B cell (primary cell): Measurements from ENCODE around the gene NFAM1. TPM values are rescaled to one million over a fixed set of nuclear protein-coding genes. Genes with fewer than 3 reads are reported as not detected.

Experiments used
- ATAC-seq: fragments of 200-7000 bp; cut with Tn5 transposase; one replicate; pipeline ENCODE4 v1.10.0; 2021; ENCODE audit warnings: low read depth, mild to moderate bottlenecking, moderate number of reproducible peaks, moderate library complexity
- CTCF ChIA-PET: fragments of 350-600 bp; sonication (Branson Sonifier 250); formaldehyde crosslinking; loops from one replicate; lab custom pipeline; 2021; ENCODE audit warnings: antibody characterized with exemption, inconsistent platforms; lab: Charles Lee
- POLR2A ChIA-PET: fragments of 350-600 bp; sonication (Branson Sonifier 250); formaldehyde crosslinking; loops from one replicate; lab custom pipeline; 2021; ENCODE audit warnings: antibody characterized with exemption; lab: Charles Lee
- DNase-seq: peaks from one replicate; pipeline ENCODE4 v3.0.0; 2013
- H2AFZ ChIP-seq: 2 replicates; pipeline ENCODE4 v1.6.1; 2012; ENCODE audit warnings: mild to moderate bottlenecking, low read depth, low read length; ENCODE audit not compliant: insufficient read depth, poor library complexity, severe bottlenecking
- H3K27ac ChIP-seq, 2 donors: 1 replicate in 1 of 2; 2 replicates in 1 of 2; pipeline ENCODE4 v1.5.1; 2012 to 2013; ENCODE audit warnings: low read length in 2 of 2, mild to moderate bottlenecking in 2 of 2, moderate library complexity in 1 of 2
- H3K27me3 ChIP-seq, 4 experiments: fragments of 200-600 bp in 1 of 4; sonication (generic) in 1 of 4; replicated peaks in 1 of 4; 1 replicate in 2 of 4; 2 replicates in 2 of 4; pipeline versions ENCODE4 v1.6.1 to v1.7.0; 2013 to 2016; ENCODE audit warnings: low read length in 3 of 4, mild to moderate bottlenecking in 2 of 4, mixed read lengths in 1 of 4, moderate library complexity in 1 of 4; ENCODE audit not compliant: insufficient read depth in 4 of 4, control insufficient read depth in 3 of 4; ENCODE audit errors: control extremely low read depth in 1 of 4
- H3K36me3 ChIP-seq, 2 experiments: replicated peaks in 1 of 2; 1 replicate in 1 of 2; 2 replicates in 1 of 2; pipeline versions ENCODE4 v1.6.1 to v1.7.1; 2013; ENCODE audit warnings: low read length in 1 of 2; ENCODE audit not compliant: insufficient read depth in 2 of 2, control insufficient read depth in 1 of 2; ENCODE audit errors: control extremely low read depth in 1 of 2, extremely low read depth in 1 of 2
- H3K4me1 ChIP-seq, 2 donors: fragments of 200-600 bp in 1 of 2; sonication (generic) in 1 of 2; 1 replicate in 1 of 2; 2 replicates in 1 of 2; pipeline versions ENCODE4 v1.5.1 to v1.6.1; 2013 to 2017; ENCODE audit warnings: low read length in 2 of 2; ENCODE audit not compliant: control insufficient read depth in 2 of 2, insufficient read depth in 2 of 2
- H3K4me2 ChIP-seq: replicated peaks from 2 replicates; pipeline ENCODE3; 2012; ENCODE audit warnings: mild to moderate bottlenecking, low read depth, low read length; ENCODE audit not compliant: poor library complexity, severe bottlenecking
- H3K4me3 ChIP-seq, 5 experiments: fragments of 200-600 bp in 1 of 5; sonication (generic) in 1 of 5; 1 replicate in 3 of 5; 2 replicates in 2 of 5; pipeline versions ENCODE4 v1.5.1 to v1.7.0; 2011 to 2016; ENCODE audit warnings: low read length in 4 of 5, mild to moderate bottlenecking in 4 of 5, low read depth in 2 of 5, control low read depth in 1 of 5, moderate library complexity in 1 of 5; ENCODE audit not compliant: insufficient read depth in 1 of 5; ENCODE audit errors: control extremely low read depth in 1 of 5, extremely low read depth in 1 of 5
- H3K79me2 ChIP-seq: fragments of 200-600 bp; sonication (generic); one replicate; pipeline ENCODE4 v1.6.0; 2016; ENCODE audit warnings: low read length; ENCODE audit not compliant: control insufficient read depth, insufficient read depth
- H3K9ac ChIP-seq: fragments of 200-600 bp; sonication (generic); 2 replicates; pipeline ENCODE4 v1.6.1; 2017; ENCODE audit warnings: mild to moderate bottlenecking, low read length, moderate library complexity
- H3K9me3 ChIP-seq, 3 donors: one replicate each; pipeline versions ENCODE4 v1.6.1 to v1.7.1; 2013; ENCODE audit warnings: low read length in 2 of 3; ENCODE audit not compliant: control insufficient read depth in 2 of 3, insufficient read depth in 1 of 3; ENCODE audit errors: control extremely low read depth in 1 of 3
- H4K20me1 ChIP-seq: 2 replicates; pipeline ENCODE4 v1.6.0; 2012; ENCODE audit warnings: mild to moderate bottlenecking, low read length; ENCODE audit not compliant: insufficient read depth, control insufficient read depth, poor library complexity, severe bottlenecking
- H3K27ac Mint-ChIP-seq: one replicate; pipeline ENCODE4 v1.8.0; 2021; ENCODE audit warnings: mixed read lengths
- H3K27me3 Mint-ChIP-seq: one replicate; pipeline ENCODE4 v1.8.0; 2021; ENCODE audit warnings: mixed read lengths
- H3K4me1 Mint-ChIP-seq: one replicate; pipeline ENCODE4 v1.8.0; 2021; ENCODE audit warnings: mixed read lengths
- H3K4me3 Mint-ChIP-seq: one replicate; pipeline ENCODE4 v1.8.0; 2021; ENCODE audit warnings: mixed read lengths
- H3K9me3 Mint-ChIP-seq: one replicate; pipeline ENCODE4 v1.8.0; 2022; ENCODE audit warnings: mixed read lengths; ENCODE audit not compliant: insufficient read depth
- EZH2 ChIP-seq: IDR thresholded peaks from 2 replicates; pipeline ENCODE4 v1.6.1; 2012; ENCODE audit warnings: borderline replicate concordance, low read depth, mild to moderate bottlenecking, moderate library complexity, low read length; ENCODE audit not compliant: insufficient read depth, poor library complexity, severe bottlenecking
- WGBS: methylation state at CpG from one replicate; pipeline ENCODE4 v1.1.5; 2013; ENCODE audit warnings: missing lambda C conversion rate; ENCODE audit not compliant: insufficient coverage; 5-methylcytosine and 5-hydroxymethylcytosine counted together
- intact Hi-C: fragments of 100-400 bp; cut with micrococcal nuclease; formaldehyde crosslinking; loops from one replicate; pipeline ENCODE4 v1.10.0; 2022
- polyA plus RNA-seq: library from polyadenylated mRNA; depleted of rRNA; stranded (reverse); fragments of >200 nt; gene quantifications from 2 replicates; pipeline ENCODE4 v1.2.3, GENCODE V29; 2012
- total RNA-seq, 2 donors: library from RNA; stranded (reverse); fragments of 120-200 nt in 1 of 2; gene quantifications; 1 replicate in 1 of 2; 2 replicates in 1 of 2; pipeline versions ENCODE4 v1.2.3 to v1.2.4, GENCODE V29; 2013 to 2022
- TF ChIP-seq, protein P1 (sequence below): fragments of 200-600 bp; IDR thresholded peaks from one replicate; pipeline ENCODE4 v1.8.0; 2022; ENCODE audit warnings: antibody characterized with exemption, mild to moderate bottlenecking

NFAM1 gene
- total and polyA plus RNA-seq, 2 donors (not counting 1 experiment from before 2014, with no cell fraction given), result 0.27 to 0.52 TPM

GRCh38 chr22:42383287-42383686 lies 48.9 kb downstream of the NFAM1 start:
- Histone ChIP-seq H3K9me3 (no peaks in the 10 kb centered on the region), H3K4me1 (no peaks in the 10 kb centered on the region), H3K27ac (no peak overlapping the region), H3K9ac (no peak overlapping the region), H2AFZ (no peak overlapping the region), H4K20me1 (no peaks in the 10 kb centered on the region), H3K36me3 (no peaks in the 10 kb centered on the region), H3K4me3 (no peak overlapping the region), H3K79me2 (no peaks in the 10 kb centered on the region), H3K27me3 (peaks cover 0 to 28% (median 0%) of the 10 kb centered on the region in 4 experiments), H3K4me2 (no peak overlapping the region)
- DNase-seq, result no peak
- ChIA-PET POLR2A (no interaction called here), CTCF (no interaction called here)
- intact Hi-C loops, result no loop called here
- H3K4me1 Mint-ChIP-seq, result no peaks in the 10 kb centered on the region
- H3K27me3 Mint-ChIP-seq, result peaks cover 20% of the 10 kb centered on the region
- 94% methylated on average over 4 of the region's 5 CpGs for WGBS
- TF ChIP-seq, protein P1, sequence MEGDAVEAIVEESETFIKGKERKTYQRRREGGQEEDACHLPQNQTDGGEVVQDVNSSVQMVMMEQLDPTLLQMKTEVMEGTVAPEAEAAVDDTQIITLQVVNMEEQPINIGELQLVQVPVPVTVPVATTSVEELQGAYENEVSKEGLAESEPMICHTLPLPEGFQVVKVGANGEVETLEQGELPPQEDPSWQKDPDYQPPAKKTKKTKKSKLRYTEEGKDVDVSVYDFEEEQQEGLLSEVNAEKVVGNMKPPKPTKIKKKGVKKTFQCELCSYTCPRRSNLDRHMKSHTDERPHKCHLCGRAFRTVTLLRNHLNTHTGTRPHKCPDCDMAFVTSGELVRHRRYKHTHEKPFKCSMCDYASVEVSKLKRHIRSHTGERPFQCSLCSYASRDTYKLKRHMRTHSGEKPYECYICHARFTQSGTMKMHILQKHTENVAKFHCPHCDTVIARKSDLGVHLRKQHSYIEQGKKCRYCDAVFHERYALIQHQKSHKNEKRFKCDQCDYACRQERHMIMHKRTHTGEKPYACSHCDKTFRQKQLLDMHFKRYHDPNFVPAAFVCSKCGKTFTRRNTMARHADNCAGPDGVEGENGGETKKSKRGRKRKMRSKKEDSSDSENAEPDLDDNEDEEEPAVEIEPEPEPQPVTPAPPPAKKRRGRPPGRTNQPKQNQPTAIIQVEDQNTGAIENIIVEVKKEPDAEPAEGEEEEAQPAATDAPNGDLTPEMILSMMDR, result no peak
- no peak for TF ChIP-seq EZH2
- H3K27ac Mint-ChIP-seq, result no peak overlapping the region
- H3K9me3 Mint-ChIP-seq, result no peaks in the 10 kb centered on the region
- ATAC-seq, result no peak
- no peak overlapping the region for H3K4me3 Mint-ChIP-seq

DNA sequence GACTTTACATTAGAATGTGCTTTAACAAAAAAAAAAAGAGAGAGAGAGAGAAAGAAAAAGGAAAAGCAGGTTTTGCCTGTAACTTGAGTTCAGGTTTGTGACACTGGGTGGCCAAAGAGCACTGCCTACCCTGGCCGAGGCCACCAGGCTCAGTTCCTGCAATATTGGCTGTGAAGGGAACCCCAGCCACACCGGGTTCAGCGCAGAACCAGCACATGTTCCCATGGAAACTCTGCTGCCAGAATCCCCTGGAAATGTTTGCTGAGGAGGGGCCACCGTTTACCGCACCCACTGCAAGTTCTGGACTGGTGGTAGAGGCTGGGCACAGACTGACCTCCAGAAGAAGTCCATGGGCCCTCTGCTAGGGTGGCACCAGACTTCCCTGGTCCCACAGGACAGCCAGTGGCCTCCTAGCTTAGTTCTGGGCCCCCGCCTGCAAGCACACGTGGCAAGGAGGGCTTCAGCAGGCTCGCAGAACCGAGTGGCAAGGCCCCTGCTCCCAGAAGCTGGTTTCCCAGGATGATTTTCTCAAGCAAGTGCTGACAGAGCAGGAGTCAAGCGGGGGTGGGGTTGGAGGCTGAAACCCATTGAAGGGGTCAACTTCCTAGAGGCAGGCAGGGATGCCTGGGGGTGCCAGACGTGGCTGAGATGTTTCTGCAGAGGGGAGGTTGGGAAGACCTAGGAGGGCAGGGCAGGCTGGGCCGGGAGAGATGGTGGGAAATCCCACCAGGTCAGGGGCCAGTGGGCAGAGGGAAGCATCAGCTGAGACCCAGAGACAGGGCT lies 51.2 kb downstream of the NFAM1 start:
- Histone ChIP-seq H3K79me2 (no peaks in the 10 kb centered on the region), H3K9ac (no peak overlapping the region), H3K27ac (no peak overlapping the region), H3K36me3 (no peaks in the 10 kb centered on the region), H3K27me3 (peaks cover 0 to 31% (median 0%) of the 10 kb centered on the region in 4 experiments), H3K4me1 (peaks cover 0 to 2% of the 10 kb centered on the region in 2 donors), H4K20me1 (no peaks in the 10 kb centered on the region), H2AFZ (no peak overlapping the region), H3K9me3 (no peaks in the 10 kb centered on the region), H3K4me2 (no peak overlapping the region), H3K4me3 (no peak overlapping the region)
- no peak overlapping the region for H3K27ac Mint-ChIP-seq
- no peak for ATAC-seq
- ChIA-PET CTCF (interaction anchor here (0.5 to 0.8 kb wide), 2 partner anchors 11 to 12 kb away, joined by 4 read pairs; no protein-coding TSS in a partner anchor), POLR2A (no interaction called here)
- intact Hi-C loops, result no loop called here
- DNase-seq, result no peak
- WGBS, result 81% methylated on average over 12 of the region's 12 CpGs
- H3K4me3 Mint-ChIP-seq, result no peak overlapping the region
- H3K9me3 Mint-ChIP-seq, result no peaks in the 10 kb centered on the region
- TF ChIP-seq, protein P1, result no peak
- TF ChIP-seq EZH2, result no peak
- peaks cover under 1% of the 10 kb centered on the region for H3K4me1 Mint-ChIP-seq
- H3K27me3 Mint-ChIP-seq, result peaks cover 21% of the 10 kb centered on the region
